H9 (cell line): ENCODE data around the gene HDAC6. TPM values are rescaled to one million over a fixed set of nuclear protein-coding genes. Genes with fewer than 3 reads are reported as not detected.

Experiments
- DNase-seq: peaks from one replicate; pipeline ENCODE4 v3.0.0-alpha.2; 2017
- H2AFZ ChIP-seq: one replicate; pipeline ENCODE4 v1.6.1; 2013; ENCODE audit warnings: mild to moderate bottlenecking, low read length, control low read depth, moderate library complexity
- H2AK5ac ChIP-seq: 2 replicates; pipeline ENCODE4 v1.6.1; 2013; ENCODE audit warnings: low read length, control low read depth, mixed read lengths; ENCODE audit not compliant: insufficient read length
- H2BK120ac ChIP-seq: one replicate; pipeline ENCODE4 v1.6.1; 2013; ENCODE audit warnings: low read depth, mild to moderate bottlenecking, low read length, control low read depth, inconsistent platforms; ENCODE audit not compliant: poor library complexity, severe bottlenecking
- H2BK12ac ChIP-seq: 2 replicates; pipeline ENCODE4 v1.6.1; 2013; ENCODE audit warnings: low read length, control low read depth, mixed read lengths, low read depth; ENCODE audit not compliant: insufficient read length
- H2BK15ac ChIP-seq: 2 replicates; pipeline ENCODE4 v1.6.1; 2013; ENCODE audit warnings: low read depth, low read length, control low read depth
- H2BK20ac ChIP-seq: one replicate; pipeline ENCODE4 v1.6.1; 2013; ENCODE audit warnings: low read depth, mild to moderate bottlenecking, low read length, control low read depth, inconsistent platforms; ENCODE audit not compliant: poor library complexity, severe bottlenecking
- H2BK5ac ChIP-seq: 2 replicates; pipeline ENCODE4 v1.6.1; 2013; ENCODE audit warnings: low read length, control low read depth, mixed read lengths; ENCODE audit not compliant: insufficient read length
- H3K14ac ChIP-seq: 2 replicates; pipeline ENCODE4 v1.6.1; 2013; ENCODE audit warnings: low read length, control low read depth; ENCODE audit not compliant: insufficient read depth
- H3K18ac ChIP-seq: 2 replicates; pipeline ENCODE4 v1.6.1; 2013; ENCODE audit warnings: low read depth, mild to moderate bottlenecking, mixed read lengths, low read length, control low read depth; ENCODE audit not compliant: insufficient read length
- H3K23ac ChIP-seq: 2 replicates; pipeline ENCODE4 v1.6.1; 2013; ENCODE audit warnings: low read length, control low read depth, mixed read lengths, low read depth; ENCODE audit not compliant: insufficient read length
- H3K23me2 ChIP-seq: 2 replicates; pipeline ENCODE4 v1.6.1; 2013; ENCODE audit warnings: low read depth, mild to moderate bottlenecking, mixed read lengths, low read length, control low read depth; ENCODE audit not compliant: insufficient read length, poor library complexity, severe bottlenecking
- H3K27ac ChIP-seq: 2 replicates; pipeline ENCODE4 v1.5.1; 2013; ENCODE audit warnings: low read length, control low read depth, mixed read lengths, low read depth; ENCODE audit not compliant: insufficient read length
- H3K27me3 ChIP-seq: 2 replicates; pipeline ENCODE4 v1.6.1; 2013; ENCODE audit warnings: low read length, control low read depth, inconsistent platforms; ENCODE audit not compliant: insufficient read depth
- H3K4ac ChIP-seq: 2 replicates; pipeline ENCODE4 v1.6.1; 2013; ENCODE audit warnings: low read depth, mild to moderate bottlenecking, control low read depth, inconsistent platforms, low read length, moderate library complexity
- H3K4me1 ChIP-seq: 2 replicates; pipeline ENCODE4 v1.6.1; 2013; ENCODE audit warnings: low read length, control low read depth, inconsistent platforms; ENCODE audit not compliant: insufficient read depth
- H3K4me2 ChIP-seq: 2 replicates; pipeline ENCODE4 v1.6.1; 2013; ENCODE audit warnings: low read length, control low read depth, mixed read lengths; ENCODE audit not compliant: insufficient read length, insufficient read depth
- H3K56ac ChIP-seq: 2 replicates; pipeline ENCODE4 v1.6.1; 2013; ENCODE audit warnings: low read depth, mild to moderate bottlenecking, mixed read lengths, low read length, control low read depth; ENCODE audit not compliant: insufficient read length
- H3K79me1 ChIP-seq: 2 replicates; pipeline ENCODE4 v1.6.1; 2013; ENCODE audit warnings: low read depth, mild to moderate bottlenecking, moderate library complexity, low read length, control low read depth, inconsistent platforms; ENCODE audit not compliant: insufficient read depth, poor library complexity, severe bottlenecking
- H3K79me2 ChIP-seq: 2 replicates; pipeline ENCODE4 v1.6.1; 2013; ENCODE audit warnings: low read length, control low read depth, inconsistent platforms; ENCODE audit not compliant: insufficient read depth
- H3K9ac ChIP-seq: 2 replicates; pipeline ENCODE4 v1.6.1; 2013; ENCODE audit warnings: low read length, control low read depth, mixed read lengths; ENCODE audit not compliant: insufficient read length; ENCODE audit errors: extremely low read depth
- H3K9me3 ChIP-seq: one replicate; pipeline ENCODE4 v1.6.1; 2013; ENCODE audit warnings: low read depth, low read length, inconsistent platforms; ENCODE audit not compliant: control insufficient read depth
- H3T11ph ChIP-seq: one replicate; pipeline ENCODE4 v1.6.1; 2013; ENCODE audit warnings: mild to moderate bottlenecking, low read length, control low read depth, inconsistent platforms
- H4K20me1 ChIP-seq: one replicate; pipeline ENCODE4 v1.6.1; 2013; ENCODE audit not compliant: control insufficient read depth, insufficient read length, insufficient read depth
- H4K5ac ChIP-seq: 2 replicates; pipeline ENCODE4 v1.6.1; 2013; ENCODE audit warnings: low read depth, mild to moderate bottlenecking, mixed read lengths, low read length, control low read depth; ENCODE audit not compliant: insufficient read length
- H4K8ac ChIP-seq: replicated peaks from 2 replicates; pipeline ENCODE4 v1.6.1; 2013; ENCODE audit warnings: low read length, control low read depth, mixed read lengths, low read depth; ENCODE audit not compliant: insufficient read length
- H4K91ac ChIP-seq: 2 replicates; pipeline ENCODE4 v1.6.1; 2013; ENCODE audit warnings: low read depth, mild to moderate bottlenecking, moderate library complexity, mixed read lengths, low read length, control low read depth; ENCODE audit not compliant: insufficient read length
- H3K27ac Mint-ChIP-seq, 3 experiments: 2 replicates in 2 of 3; 3 replicates in 1 of 3; pipeline ENCODE4 v1.8.0; 2020 to 2021; ENCODE audit warnings: mixed read lengths in 3 of 3, mild to moderate bottlenecking in 1 of 3, moderate library complexity in 1 of 3
- H3K27me3 Mint-ChIP-seq: 2 replicates; pipeline ENCODE4 v1.8.0; 2021; ENCODE audit warnings: low read depth, mild to moderate bottlenecking, moderate library complexity, mixed read lengths
- H3K36me3 Mint-ChIP-seq, 3 experiments: 2 replicates in 2 of 3; 3 replicates in 1 of 3; pipeline ENCODE4 v1.8.0; 2020 to 2021; ENCODE audit warnings: low read depth in 3 of 3, mixed read lengths in 3 of 3; ENCODE audit not compliant: insufficient read depth in 1 of 3
- H3K4me1 Mint-ChIP-seq, 2 experiments: 2 replicates each; pipeline ENCODE4 v1.8.0; 2020; ENCODE audit warnings: mixed read lengths in 2 of 2
- H3K4me3 Mint-ChIP-seq, 2 experiments: 2 replicates in 1 of 2; 3 replicates in 1 of 2; pipeline ENCODE4 v1.8.0; 2020 to 2021; ENCODE audit warnings: mild to moderate bottlenecking in 2 of 2, mixed read lengths in 2 of 2, moderate library complexity in 1 of 2
- H3K9me3 Mint-ChIP-seq, 2 experiments: 2 replicates in 1 of 2; 3 replicates in 1 of 2; pipeline ENCODE4 v1.8.0; 2020; ENCODE audit warnings: mild to moderate bottlenecking in 2 of 2, mixed read lengths in 2 of 2, moderate library complexity in 1 of 2
- WGBS: extraction: QIAGEN DNeasy Blood & Tissue Kit; methylation state at CpG from one replicate; pipeline ENCODE4 v1.1.7; 2013; ENCODE audit warnings: missing lambda C conversion rate, low lambda C conversion rate, mixed read lengths; ENCODE audit not compliant: insufficient read length; ENCODE audit errors: extremely low coverage; 5-methylcytosine and 5-hydroxymethylcytosine counted together
- total RNA-seq: library from RNA; stranded (reverse); gene quantifications from 2 replicates; pipeline ENCODE4 v1.2.1, GENCODE V29; 2021
- TF ChIP-seq, protein P1 (sequence below): fragments of 200-600 bp; sonication (generic); conservative IDR thresholded peaks from 3 replicates; pipeline ENCODE4 v1.8.0; 2021; ENCODE audit warnings: antibody characterized with exemption, mild to moderate bottlenecking

Gene HDAC6
- total RNA-seq, 1 experiment from 2014 or later: 52.8 TPM

DNA sequence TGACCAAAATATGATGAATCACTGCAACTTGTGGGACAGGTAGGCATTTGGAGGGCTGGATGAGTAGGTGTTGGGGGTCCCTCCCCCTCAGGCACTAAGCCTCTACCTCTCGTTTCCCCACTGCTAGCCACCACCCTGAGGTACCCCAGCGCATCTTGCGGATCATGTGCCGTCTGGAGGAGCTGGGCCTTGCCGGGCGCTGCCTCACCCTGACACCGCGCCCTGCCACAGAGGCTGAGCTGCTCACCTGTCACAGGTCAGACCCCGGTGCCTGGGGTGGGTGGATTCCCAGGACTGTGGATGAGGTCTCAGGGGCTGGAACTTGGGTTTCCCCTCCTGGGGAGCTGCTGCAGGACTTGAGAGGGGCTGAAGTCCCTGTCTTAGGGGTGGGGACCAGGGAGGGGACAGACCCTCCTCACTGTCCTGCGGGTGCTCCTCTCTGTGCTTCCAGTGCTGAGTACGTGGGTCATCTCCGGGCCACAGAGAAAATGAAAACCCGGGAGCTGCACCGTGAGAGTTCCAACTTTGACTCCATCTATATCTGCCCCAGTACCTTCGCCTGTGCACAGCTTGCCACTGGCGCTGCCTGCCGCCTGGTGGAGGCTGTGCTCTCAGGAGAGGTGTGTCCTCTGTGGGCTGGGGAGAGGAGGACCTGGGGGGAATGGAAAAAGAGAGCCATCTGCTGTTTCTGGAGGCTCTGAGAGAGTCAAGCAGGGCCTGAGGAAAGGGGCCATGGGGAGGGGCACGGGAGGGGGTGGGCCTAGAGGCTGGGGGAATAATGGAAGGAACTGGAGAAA is 14.3 kb downstream of the HDAC6 start:
- H4K91ac ChIP-seq: no peak overlapping the region
- H3K4me1 Mint-ChIP-seq: no peaks in the 10 kb centered on the region
- H3K4me3 Mint-ChIP-seq: no peak overlapping the region
- no peak overlapping the region for H3K18ac ChIP-seq
- no peaks in the 10 kb centered on the region for H3K79me2 ChIP-seq
- no peaks in the 10 kb centered on the region for H4K20me1 ChIP-seq
- TF ChIP-seq, protein P1, sequence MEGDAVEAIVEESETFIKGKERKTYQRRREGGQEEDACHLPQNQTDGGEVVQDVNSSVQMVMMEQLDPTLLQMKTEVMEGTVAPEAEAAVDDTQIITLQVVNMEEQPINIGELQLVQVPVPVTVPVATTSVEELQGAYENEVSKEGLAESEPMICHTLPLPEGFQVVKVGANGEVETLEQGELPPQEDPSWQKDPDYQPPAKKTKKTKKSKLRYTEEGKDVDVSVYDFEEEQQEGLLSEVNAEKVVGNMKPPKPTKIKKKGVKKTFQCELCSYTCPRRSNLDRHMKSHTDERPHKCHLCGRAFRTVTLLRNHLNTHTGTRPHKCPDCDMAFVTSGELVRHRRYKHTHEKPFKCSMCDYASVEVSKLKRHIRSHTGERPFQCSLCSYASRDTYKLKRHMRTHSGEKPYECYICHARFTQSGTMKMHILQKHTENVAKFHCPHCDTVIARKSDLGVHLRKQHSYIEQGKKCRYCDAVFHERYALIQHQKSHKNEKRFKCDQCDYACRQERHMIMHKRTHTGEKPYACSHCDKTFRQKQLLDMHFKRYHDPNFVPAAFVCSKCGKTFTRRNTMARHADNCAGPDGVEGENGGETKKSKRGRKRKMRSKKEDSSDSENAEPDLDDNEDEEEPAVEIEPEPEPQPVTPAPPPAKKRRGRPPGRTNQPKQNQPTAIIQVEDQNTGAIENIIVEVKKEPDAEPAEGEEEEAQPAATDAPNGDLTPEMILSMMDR: no peak
- no peak overlapping the region for H4K8ac ChIP-seq
- no peak overlapping the region for H4K5ac ChIP-seq
- H3K9ac ChIP-seq: no peak overlapping the region
- H3K27me3 ChIP-seq: no peaks in the 10 kb centered on the region
- no peak overlapping the region for H3K14ac ChIP-seq
- no peak overlapping the region for H2BK5ac ChIP-seq
- no peak for DNase-seq
- H2AK5ac ChIP-seq: no peak overlapping the region
- no peak overlapping the region for H2BK20ac ChIP-seq
- no peak overlapping the region for H2AFZ ChIP-seq
- no peak overlapping the region for H2BK120ac ChIP-seq
- H2BK12ac ChIP-seq: no peak overlapping the region
- H3K4ac ChIP-seq: no peak overlapping the region
- no peak overlapping the region for H3K27ac Mint-ChIP-seq
- H3K23me2 ChIP-seq: no peaks in the 10 kb centered on the region
- no peak overlapping the region for H3K56ac ChIP-seq
- H3K4me2 ChIP-seq: no peak overlapping the region
- H3K9me3 Mint-ChIP-seq: peaks cover 61 to 84% of the 10 kb centered on the region in 2 experiments
- no peak overlapping the region for H3T11ph ChIP-seq
- no peak overlapping the region for H3K27ac ChIP-seq
- H2BK15ac ChIP-seq: no peak overlapping the region
- WGBS: no CpG with 5 or more reads among the region's 18 CpGs
- peaks cover 2% of the 10 kb centered on the region for H3K27me3 Mint-ChIP-seq
- no peaks in the 10 kb centered on the region for H3K4me1 ChIP-seq
- H3K79me1 ChIP-seq: no peaks in the 10 kb centered on the region
- peaks cover 24% of the 10 kb centered on the region for H3K9me3 ChIP-seq
- H3K36me3 Mint-ChIP-seq: peaks cover 10 to 54% (median 51%) of the 10 kb centered on the region in 3 experiments
- no peak overlapping the region for H3K23ac ChIP-seq
